Hematopoietic multipotent progenitor cell (in vitro differentiated cells): ENCODE results near the gene BEX3. TPM values are rescaled to one million over a fixed set of nuclear protein-coding genes. Genes with fewer than 3 reads are reported as not detected.

ENCODE experiments used
- DNase-seq, 3 donors: peaks; one replicate each; pipeline ENCODE4 v3.0.0-alpha.2; 2011 to 2015; ENCODE audit warnings: low read depth in 2 of 3, low spot score in 2 of 3
- small RNA-seq: library from RNA; depleted of rRNA; stranded (forward); fragments of <200 nt; gene quantifications from one replicate; pipeline ENCODE3, GENCODE V24; 2012
- total RNA-seq: library from RNA; depleted of rRNA; stranded (reverse); fragments of >200 nt; gene quantifications from one replicate; pipeline ENCODE4 v1.2.3, GENCODE V29; 2012

BEX3 gene
- total RNA-seq, 1 donor = 61.1 TPM

DNA sequence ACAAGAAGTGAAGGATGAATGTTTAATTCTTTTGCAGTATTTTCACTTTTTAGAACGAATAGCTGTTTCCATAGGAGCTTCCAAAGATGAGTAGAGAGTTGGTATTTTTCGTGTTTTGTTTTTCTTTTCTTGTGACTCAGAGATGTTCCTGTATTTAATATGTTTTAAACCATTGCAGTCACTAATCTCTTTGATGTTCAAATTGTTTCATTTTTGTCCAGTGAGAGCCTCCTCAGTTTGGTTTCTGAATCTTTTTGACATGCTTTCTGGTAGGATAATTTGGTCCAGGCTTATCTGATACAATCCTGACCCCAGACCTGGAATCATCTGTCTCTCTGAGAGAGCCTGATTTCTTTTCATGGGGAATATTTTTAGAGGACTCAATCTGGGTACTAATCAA, 41.6 kb downstream of the BEX3 start:
- no peak for DNase-seq

DNA sequence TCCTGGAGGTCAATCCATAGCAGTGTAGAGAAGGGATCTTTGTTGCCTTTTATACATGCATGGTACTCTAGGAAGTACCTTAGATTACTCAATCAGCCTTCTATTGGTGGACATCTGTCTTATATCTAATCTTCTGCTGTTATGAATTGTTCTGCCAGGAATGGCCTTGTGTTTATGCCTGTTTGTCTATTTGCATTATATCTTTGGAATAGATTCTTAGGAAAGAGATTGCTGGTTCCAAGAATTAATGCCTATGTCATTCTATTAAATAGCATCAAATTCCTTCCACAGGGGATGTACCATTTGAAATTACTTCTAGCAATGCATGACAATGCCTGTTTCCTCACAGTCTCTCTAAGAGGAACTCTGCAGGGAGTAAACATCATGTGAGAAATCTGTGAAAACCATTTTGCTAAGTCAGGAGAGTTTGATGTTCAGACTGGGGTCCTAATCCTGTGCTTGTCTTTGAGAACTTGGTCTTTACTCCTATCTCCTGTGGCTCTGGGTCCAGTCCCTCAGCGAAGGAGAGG, 42.5 kb downstream of the BEX3 start:
- DNase-seq = no peak

DNA sequence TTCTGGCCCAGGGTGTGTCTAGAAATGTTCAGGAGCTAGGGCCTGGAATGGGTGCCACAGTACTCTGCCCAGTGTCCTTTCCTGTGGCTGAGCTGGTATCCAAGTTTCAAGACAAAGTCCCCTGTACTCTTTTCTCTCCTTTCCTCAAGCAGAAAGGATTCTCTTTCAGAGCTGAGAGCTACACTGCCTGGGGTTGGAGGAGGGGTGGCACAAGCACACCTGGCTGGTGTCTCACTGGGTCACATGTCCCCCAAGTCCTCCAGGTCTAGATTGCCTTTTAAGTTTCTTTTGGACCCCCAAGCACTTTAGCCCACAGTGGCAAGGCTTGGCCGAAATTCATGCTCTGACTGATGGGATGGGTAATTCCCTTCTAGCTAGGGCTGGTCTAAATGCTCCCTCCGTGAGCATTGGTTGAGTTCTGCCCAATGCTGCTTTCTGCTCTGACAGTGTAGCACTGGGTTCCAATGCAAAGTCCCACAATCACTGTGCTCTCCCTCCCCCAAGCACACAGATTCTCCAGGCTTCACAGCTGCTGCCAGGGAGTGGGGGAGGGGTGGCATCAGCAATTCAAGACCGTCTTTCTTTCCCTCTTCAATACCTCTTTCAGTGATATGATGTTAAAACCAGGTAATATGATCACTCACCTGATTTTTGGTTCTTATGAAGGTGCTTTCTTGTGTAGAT, 47.8 kb downstream of the BEX3 start:
- no peak for DNase-seq

Small RNA genes lying within 50 kb of the gene (small RNA-seq; reads per million reads assigned to genes)
- gene Z92846.1 = not detected

Other genes starting within 250 kb of the BEX3 start
- 19.1 TPM for gene BEX4, start 161.4 kb upstream of the BEX3 start, total RNA-seq
- 22.9 TPM for gene TCEAL8, start 121.4 kb upstream of the BEX3 start, total RNA-seq
- gene TCEAL5, start 99.8 kb upstream of the BEX3 start, total RNA-seq = 0.27 TPM
- 41.7 TPM for gene BEX2, start 65.5 kb upstream of the BEX3 start, total RNA-seq
- 0.27 TPM for gene TCEAL7, start 46.3 kb upstream of the BEX3 start, total RNA-seq
- 4.0 TPM for gene TCEAL9, start 20.0 kb upstream of the BEX3 start, total RNA-seq
- gene RAB40A, start 143.0 kb downstream of the BEX3 start, total RNA-seq = 0.27 TPM
- 6.5 TPM for gene TCEAL4, start 209.0 kb downstream of the BEX3 start, total RNA-seq
- 1.9 TPM for gene TCEAL3, start 231.4 kb downstream of the BEX3 start, total RNA-seq